Gastrocnemius medialis (tissue), 4 donors: Measurements from ENCODE around the gene CWC15. TPM values are rescaled to one million over a fixed set of nuclear protein-coding genes. Genes with fewer than 3 reads are reported as not detected.

ENCODE experiments used
- ATAC-seq, 2 donors: fragments of 150-250 bp; one replicate each; pipeline ENCODE4 v1.9.1; 2016
- DNase-seq, 2 donors: peaks; one replicate each; pipeline ENCODE4 v3.0.0-alpha.2; 2019
- H3K27ac ChIP-seq, 4 donors: fragments of 200-600 bp; sonication (generic); 1 replicate in 1 of 4; 2 replicates in 3 of 4; pipeline ENCODE4 v1.5.1; 2016 to 2018; ENCODE audit warnings: mild to moderate bottlenecking in 2 of 4, moderate library complexity in 1 of 4
- H3K27me3 ChIP-seq, 3 donors: fragments of 200-600 bp; sonication (generic) in 2 of 3; 1 replicate in 1 of 3; 2 replicates in 2 of 3; pipeline versions ENCODE4 v1.5.1 to v1.6.0; 2016 to 2019; ENCODE audit warnings: mild to moderate bottlenecking in 1 of 3, moderate library complexity in 1 of 3
- H3K36me3 ChIP-seq, 2 donors: fragments of 200-600 bp; sonication (generic) in 1 of 2; one replicate each; pipeline ENCODE4 v1.5.1; 2017 to 2018
- H3K4me1 ChIP-seq, 2 donors: fragments of 200-600 bp; sonication (generic) in 1 of 2; one replicate each; pipeline ENCODE4 v1.5.1; 2016 to 2017; ENCODE audit warnings: mild to moderate bottlenecking in 2 of 2
- H3K4me3 ChIP-seq, 4 donors: fragments of 200-600 bp; sonication (generic) in 3 of 4; 1 replicate in 1 of 4; 2 replicates in 3 of 4; pipeline ENCODE4 v1.5.1; 2016 to 2019; ENCODE audit warnings: mild to moderate bottlenecking in 2 of 4
- H3K9me3 ChIP-seq, 3 donors: fragments of 200-600 bp; sonication (generic) in 2 of 3; 1 replicate in 1 of 3; 2 replicates in 2 of 3; pipeline ENCODE4 v1.5.1; 2016 to 2019
- CTCF ChIP-seq, 5 experiments: fragments of 450-650 bp in 3 of 5; fragments of 200-600 bp in 2 of 5; sonication (generic) in 2 of 5; IDR thresholded peaks in 4 of 5; conservative IDR thresholded peaks in 1 of 5; 1 replicate in 4 of 5; 2 replicates in 1 of 5; pipeline ENCODE4 v1.5.1; 2016 to 2019; ENCODE audit warnings: antibody characterized with exemption in 5 of 5, mild to moderate bottlenecking in 3 of 5, moderate library complexity in 3 of 5
- POLR2A ChIP-seq, 2 donors: fragments of 450-650 bp; IDR thresholded peaks; one replicate each; pipeline ENCODE4 v1.6.1; 2017; ENCODE audit warnings: antibody characterized with exemption in 2 of 2, mild to moderate bottlenecking in 2 of 2, moderate library complexity in 2 of 2
- in situ Hi-C, 4 donors: fragments of 200-750 bp; cut with MboI; loops; one replicate each; pipeline versions ENCODE4 v1.15.0 to v1.8.0; 2017; ENCODE audit warnings: low sequenced_read_pairs in 4 of 4
- intact Hi-C: fragments of 100-400 bp; cut with DNase I; formaldehyde crosslinking; loops from one replicate; pipeline ENCODE4 v1.15.1; 2023; ENCODE audit warnings: low total_unique reads
- total RNA-seq, 4 donors: library from RNA; depleted of rRNA; stranded (reverse); fragments of >200 nt; gene quantifications; one replicate each; pipeline versions ENCODE4 v1.1.0 to v1.2.3, GENCODE V29; 2016

Gene CWC15
- total RNA-seq, 4 donors from 2014 or later: 53.9 to 69.5 (median 60.5) TPM

- no peaks in the 10 kb centered on the region for H3K4me1 ChIP-seq
- H3K9me3 ChIP-seq: no peaks in the 10 kb centered on the region
- TF ChIP-seq CTCF (IDR thresholded peaks at IDR 0.05 in 4 of 5, conservative IDR thresholded peaks at IDR 0.05 in 1 of 5) (no peak), POLR2A (IDR thresholded peaks at IDR 0.05) (no peak)
- in situ Hi-C loops (no loop called here), intact Hi-C loops (no loop called here)
- ATAC-seq (peak in 1 of 2 donors; percentile 16), DNase-seq (no peak)
- H3K27me3 ChIP-seq: no peaks in the 10 kb centered on the region
- no peak overlapping the region for H3K4me3 ChIP-seq
- H3K36me3 ChIP-seq: no peaks in the 10 kb centered on the region
- no peak overlapping the region for H3K27ac ChIP-seq
Measured at GRCh38 chr11:94948070-94948617, 25.2 kb downstream of the CWC15 start.

- Histone ChIP-seq H3K27me3 (no peaks in the 10 kb centered on the region), H3K4me1 (no peaks in the 10 kb centered on the region), H3K9me3 (no peaks in the 10 kb centered on the region), H3K4me3 (no peak overlapping the region), H3K36me3 (no peaks in the 10 kb centered on the region), H3K27ac (no peak overlapping the region)
- intact Hi-C loops (no loop called here), in situ Hi-C loops (no loop called here)
- DNase-seq (no peak), ATAC-seq (no peak)
- TF ChIP-seq CTCF (IDR thresholded peaks at IDR 0.05 in 4 of 5, conservative IDR thresholded peaks at IDR 0.05 in 1 of 5): no peak
- TF ChIP-seq POLR2A (IDR thresholded peaks at IDR 0.05): no peak
Measured at GRCh38 chr11:94946812-94947211, 26.5 kb downstream of the CWC15 start.

GRCh38 chr11:94941131-94941530, 32.2 kb downstream of the CWC15 start:
- no peak for DNase-seq

GRCh38 chr11:94939346-94939745, 34.0 kb downstream of the CWC15 start:
- TF ChIP-seq CTCF (IDR thresholded peaks at IDR 0.05 in 4 of 5, conservative IDR thresholded peaks at IDR 0.05 in 1 of 5) (no peak), POLR2A (IDR thresholded peaks at IDR 0.05) (no peak)
- H3K27ac ChIP-seq: peak overlapping the region in 1 of 4 donors; percentile 47
- no peak overlapping the region for H3K4me3 ChIP-seq
- no peaks in the 10 kb centered on the region for H3K9me3 ChIP-seq
- ATAC-seq: no peak
- intact Hi-C loops: no loop called here
- H3K36me3 ChIP-seq: no peaks in the 10 kb centered on the region
- in situ Hi-C loops: no loop called here
- peaks cover 7 to 14% of the 10 kb centered on the region in 2 donors for H3K4me1 ChIP-seq
- no peak for DNase-seq
- H3K27me3 ChIP-seq: no peaks in the 10 kb centered on the region

More at GRCh38 chr11:94941131-94941530, 32.2 kb downstream of the CWC15 start:
- H3K4me3 ChIP-seq: no peak overlapping the region
- intact Hi-C loops (no loop called here), in situ Hi-C loops (no loop called here)
- no peaks in the 10 kb centered on the region for H3K27me3 ChIP-seq
- no peak for ATAC-seq
- no peak overlapping the region for H3K27ac ChIP-seq
- H3K36me3 ChIP-seq: no peaks in the 10 kb centered on the region
- TF ChIP-seq CTCF (IDR thresholded peaks at IDR 0.05 in 4 of 5, conservative IDR thresholded peaks at IDR 0.05 in 1 of 5): no peak
- no peak for TF ChIP-seq POLR2A (IDR thresholded peaks at IDR 0.05)
- peaks cover 7 to 14% of the 10 kb centered on the region in 2 donors for H3K4me1 ChIP-seq
- H3K9me3 ChIP-seq: no peaks in the 10 kb centered on the region
